C4-2B (cell line): ENCODE measurements around the gene MB.

Source experiments
- CTCF ChIP-seq: fragments of 450-650 bp; conservative IDR thresholded peaks from 2 replicates; pipeline ENCODE4 v1.5.1; 2017; ENCODE audit warnings: mild to moderate bottlenecking
- ZFX ChIP-seq: fragments of 450-650 bp; IDR thresholded peaks from 2 replicates; pipeline ENCODE4 v1.6.1; 2017

- TF ChIP-seq CTCF (no peak), ZFX (no peak)
These were observed 24.6 kb downstream of the MB start for GRCh38 chr22:35592418-35592967.
